HG03066 (cell line): Measurements from ENCODE around the gene TMEM107.
"Not testable (repeated sequence)": the region's sequence is repeated elsewhere in the genome, so short reads cannot be mapped to it uniquely, and the experiment has no call there.

ENCODE experiments used
- ATAC-seq: cut with Tn5 transposase; IDR thresholded peaks from one replicate; pipeline ENCODE4 v1.9.1; 2021; ENCODE audit warnings: low read depth; ENCODE audit not compliant: unreplicated experiment

The TMEM107 gene

DNA sequence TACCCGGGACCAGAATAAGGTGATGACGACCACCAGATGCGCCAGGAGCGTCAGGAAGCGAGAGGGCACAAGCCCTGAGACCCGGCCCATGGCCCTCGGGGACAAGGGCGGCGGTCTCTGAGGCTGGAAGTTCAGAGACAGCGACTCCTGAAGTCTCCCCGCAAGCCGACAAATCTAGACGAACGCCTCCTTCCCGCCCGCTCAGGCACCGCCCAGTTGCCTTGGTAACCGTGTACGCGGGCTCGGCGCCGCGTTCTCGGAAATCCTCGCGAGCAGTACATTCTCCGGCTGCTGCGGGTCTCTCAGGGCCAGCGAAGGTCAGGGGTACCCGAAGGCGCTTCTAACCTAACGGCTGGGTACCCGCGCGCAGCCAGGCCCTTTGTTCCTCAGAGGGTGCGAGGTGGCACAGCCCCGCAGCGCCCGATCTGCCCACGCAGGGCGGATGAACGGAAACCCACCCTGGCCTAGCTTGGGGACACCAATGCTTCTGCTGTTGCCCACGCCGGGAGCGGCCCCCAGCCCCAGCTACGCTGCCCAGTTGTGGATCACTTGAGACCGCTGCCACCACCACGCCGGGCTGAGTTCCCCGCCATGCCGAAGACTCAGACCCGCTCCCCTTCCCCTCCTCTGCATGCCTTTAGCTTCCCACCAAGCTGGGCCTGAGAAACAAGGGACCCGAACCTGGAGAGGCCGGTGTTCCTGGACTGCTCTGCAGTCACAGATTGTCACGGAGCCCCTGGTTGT is at the start of gene TMEM107:
TMEM107 (minus strand) TSS at position 184 of the 744 bp plus-strand sequence; CDS start at position 90, 94 bp downstream.
- ATAC-seq, result peak; percentile 38

DNA sequence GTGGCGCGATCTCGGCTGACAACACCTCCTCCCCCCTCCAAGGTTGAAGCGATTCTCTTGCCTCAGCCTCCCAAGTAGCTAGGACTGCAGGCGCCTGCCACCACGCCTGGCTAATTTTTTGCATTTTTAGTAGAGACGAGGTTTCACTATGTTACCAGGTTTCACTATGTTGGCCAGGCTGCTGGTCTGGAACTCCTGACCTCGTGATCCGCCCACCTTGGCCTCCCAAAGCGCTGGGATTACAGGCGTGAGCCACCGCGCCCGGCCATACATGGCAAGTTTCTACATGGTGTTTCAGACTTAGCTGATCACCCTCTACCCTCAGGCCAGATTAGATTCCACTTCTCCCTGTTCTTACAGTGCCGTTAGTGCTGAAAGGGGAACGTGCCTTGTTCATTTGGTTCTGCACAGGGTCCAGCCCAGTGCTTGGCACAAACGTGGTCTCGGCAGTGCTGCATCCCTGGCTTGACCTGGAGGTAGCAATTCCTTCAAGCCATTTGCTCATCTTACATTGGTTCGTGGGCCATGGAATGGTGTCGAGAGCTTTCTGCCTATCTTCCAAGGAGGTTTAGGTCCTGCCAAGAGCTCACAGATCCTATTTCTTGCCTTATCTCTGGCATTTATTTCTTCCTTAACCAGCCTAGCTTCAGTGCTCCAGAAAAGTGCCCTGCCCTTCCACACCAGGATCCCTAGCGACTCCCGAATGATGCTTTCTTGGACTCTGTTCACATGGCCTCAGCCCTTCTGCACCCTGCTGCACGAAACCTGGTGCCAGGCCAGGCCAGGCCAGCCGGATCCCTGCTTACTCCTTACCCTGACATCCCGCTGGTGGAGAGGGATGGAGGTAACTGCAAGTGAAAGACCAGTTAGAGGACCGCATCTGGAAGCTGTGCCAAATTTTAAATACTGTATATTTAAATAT is 49.0 kb upstream of the TMEM107 start:
- no peak for ATAC-seq

DNA sequence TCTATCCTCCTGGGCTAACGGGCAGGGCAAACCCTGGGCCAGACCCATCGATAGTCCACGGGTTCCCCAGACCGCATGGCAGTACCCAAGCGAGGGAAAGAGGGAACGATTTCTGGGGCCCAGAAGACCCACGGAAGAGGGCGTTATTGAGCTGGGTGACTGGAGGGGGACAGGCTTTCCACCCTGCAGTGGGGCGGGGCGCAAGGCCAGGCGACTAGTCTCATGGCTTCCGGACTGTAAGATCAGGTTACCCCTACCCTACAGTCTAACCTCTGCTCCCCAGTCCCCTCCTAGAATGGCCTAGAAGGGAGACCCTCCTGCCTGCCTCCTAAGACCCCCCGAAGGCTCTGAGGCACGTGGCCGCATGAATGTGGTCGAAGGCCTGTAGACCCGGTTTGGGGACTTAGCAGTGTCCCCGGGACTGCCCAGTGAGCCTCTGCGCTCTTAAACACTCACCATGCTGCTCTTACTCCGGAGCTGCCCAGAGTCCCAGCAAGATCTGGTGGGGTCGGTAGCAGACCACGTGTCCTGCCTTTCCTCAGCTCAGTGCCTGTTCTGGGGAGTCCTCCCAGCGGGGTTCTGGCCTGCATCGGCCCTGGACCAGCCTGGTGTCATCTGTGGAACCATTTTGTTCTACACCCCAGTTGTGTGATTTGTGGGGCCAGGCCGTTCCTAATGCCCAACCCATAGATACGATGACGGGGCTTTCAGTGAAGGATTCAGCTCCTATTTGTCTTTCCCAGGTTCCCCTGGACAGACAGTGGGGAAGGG is 47.4 kb upstream of the TMEM107 start:
- no peak for ATAC-seq

DNA sequence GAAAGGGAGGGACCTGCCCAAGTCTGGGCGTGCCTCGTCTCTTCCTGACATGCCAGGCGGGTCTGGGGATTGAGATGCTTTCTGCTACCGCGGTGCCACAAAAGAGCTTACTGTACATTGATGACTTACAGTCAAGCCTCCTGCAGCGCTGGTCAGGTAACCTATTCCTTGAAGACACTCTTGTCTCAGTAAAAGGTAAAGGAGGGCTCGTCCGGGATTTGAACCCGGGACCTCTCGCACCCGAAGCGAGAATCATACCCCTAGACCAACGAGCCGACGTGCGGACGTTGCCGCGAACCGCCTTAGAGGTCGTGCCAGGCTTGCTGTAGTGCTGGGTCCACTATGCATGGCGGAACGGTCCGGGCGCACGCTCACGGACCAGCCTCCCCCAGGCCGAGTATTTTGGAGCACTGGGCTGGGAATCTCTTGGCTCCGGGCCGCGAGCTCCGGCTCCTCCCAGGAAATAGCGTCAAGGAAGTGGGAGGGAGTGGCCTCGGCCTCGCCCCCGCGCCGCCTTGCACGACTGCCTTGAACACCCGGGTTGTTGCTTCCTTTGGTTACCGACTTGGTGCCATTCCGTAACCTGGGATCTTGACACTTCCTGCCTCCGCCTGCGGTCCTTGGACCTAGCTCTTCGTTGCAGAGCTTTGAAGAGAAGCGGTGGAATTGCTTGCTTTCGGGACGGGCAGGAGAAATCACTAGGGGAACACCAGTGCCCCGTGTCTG is 46.6 kb upstream of the TMEM107 start:
- peak; percentile 22 for ATAC-seq

DNA sequence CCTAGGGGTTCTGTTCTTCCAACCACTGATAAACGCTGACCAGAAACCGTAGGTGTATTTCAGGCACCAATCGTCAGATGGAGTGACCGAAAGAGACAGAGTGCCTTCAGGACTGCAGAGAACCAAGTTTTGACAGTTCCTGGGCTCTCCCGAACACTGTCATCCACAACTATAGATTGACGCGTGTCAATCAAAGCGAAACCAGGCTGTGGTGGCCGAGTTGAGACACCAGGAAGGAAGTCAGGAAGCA is 46.1 kb upstream of the TMEM107 start:
- peak; percentile 14 for ATAC-seq

DNA sequence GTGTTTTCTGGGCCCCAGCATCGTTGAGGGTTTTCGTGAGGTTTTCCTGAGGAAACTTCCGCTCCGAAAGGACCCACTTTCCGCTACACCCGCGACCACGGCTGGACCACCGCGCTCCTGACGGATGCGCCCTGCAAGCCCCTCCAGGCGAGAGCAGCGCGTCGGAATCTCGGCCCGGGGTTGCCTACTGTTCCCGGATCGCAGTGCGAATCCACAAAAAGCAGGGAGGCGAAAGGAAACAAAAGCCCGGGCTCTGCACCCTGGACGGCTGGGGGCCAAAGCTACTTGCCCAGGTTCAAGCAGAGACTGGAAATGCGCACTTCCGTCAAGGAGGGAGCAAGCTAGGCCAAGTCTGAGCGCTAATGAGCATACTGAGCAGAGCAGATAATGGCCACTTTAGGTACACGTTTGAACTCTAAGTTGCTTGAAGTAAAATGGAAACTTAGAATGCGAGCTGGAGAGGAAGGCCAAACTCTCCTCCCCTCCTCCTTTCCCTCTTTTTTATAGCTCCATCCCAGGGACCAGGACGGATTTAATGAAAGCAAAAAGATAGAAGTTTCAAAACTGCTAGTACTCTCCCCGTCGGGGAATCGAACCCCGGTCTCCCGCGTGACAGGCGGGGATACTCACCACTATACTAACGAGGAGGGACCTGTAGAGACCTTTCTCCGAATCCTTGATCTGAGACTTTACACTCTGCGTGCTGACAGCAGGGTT is 45.6 kb upstream of the TMEM107 start:
- peak; percentile 33 for ATAC-seq

DNA sequence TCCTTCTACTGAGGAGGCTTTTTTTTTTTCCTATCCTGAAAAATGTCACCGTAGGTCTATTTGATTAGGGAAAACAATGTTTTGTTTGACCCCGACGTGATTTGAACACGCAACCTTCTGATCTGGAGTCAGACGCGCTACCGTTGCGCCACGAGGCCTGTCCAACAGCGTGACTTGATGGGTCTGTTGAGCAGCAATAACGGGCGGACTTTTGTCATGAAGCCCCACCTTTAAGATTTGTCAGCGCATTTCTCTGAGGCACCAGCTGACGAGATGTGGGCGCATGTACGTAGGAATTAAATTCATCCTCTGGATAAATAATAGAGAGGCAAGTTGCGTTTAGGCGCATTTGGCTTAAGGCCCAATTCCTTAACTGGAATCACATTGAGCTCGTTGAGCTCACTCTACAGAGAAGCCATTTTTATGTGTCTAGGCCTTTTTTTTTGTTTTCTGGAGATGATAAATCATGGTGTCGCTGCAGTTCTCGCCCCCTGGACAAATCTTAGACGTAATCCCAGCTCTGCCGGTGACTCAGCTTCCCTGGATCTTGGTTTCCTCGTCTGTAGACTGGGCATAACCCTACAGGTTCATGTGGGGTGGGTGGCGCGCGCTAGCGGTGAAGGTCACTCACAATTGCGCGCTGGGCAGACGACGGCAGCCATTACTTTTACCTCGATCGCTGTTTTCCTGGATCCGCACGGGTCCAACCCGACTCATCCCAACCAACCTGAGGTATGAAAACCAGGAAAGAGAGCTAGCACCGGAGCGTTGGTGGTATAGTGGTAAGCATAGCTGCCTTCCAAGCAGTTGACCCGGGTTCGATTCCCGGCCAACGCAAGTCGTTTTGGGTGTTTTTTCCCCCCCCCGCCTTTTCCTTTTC is 44.8 kb upstream of the TMEM107 start:
- ATAC-seq, result no peak

DNA sequence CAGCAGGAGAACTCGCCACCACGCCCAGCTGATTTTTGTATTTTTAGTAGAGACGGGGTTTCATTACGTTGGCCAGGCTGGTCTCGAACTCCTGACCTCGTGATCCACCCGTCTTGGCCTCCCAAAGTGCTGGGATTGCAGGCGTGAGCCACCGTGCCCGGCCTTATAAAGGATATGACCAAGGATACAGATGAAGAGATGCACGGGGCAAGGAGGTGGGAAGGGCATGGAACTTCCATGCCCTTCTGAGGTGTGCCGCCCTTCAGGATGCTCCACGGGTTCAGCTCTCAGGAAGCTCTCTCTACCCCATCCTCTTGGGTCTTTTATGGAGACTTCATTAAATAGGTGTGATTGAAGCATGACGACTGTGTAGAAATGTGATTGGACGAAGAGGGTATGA is 37.8 kb upstream of the TMEM107 start:
- ATAC-seq, result not testable (repeated sequence)

DNA sequence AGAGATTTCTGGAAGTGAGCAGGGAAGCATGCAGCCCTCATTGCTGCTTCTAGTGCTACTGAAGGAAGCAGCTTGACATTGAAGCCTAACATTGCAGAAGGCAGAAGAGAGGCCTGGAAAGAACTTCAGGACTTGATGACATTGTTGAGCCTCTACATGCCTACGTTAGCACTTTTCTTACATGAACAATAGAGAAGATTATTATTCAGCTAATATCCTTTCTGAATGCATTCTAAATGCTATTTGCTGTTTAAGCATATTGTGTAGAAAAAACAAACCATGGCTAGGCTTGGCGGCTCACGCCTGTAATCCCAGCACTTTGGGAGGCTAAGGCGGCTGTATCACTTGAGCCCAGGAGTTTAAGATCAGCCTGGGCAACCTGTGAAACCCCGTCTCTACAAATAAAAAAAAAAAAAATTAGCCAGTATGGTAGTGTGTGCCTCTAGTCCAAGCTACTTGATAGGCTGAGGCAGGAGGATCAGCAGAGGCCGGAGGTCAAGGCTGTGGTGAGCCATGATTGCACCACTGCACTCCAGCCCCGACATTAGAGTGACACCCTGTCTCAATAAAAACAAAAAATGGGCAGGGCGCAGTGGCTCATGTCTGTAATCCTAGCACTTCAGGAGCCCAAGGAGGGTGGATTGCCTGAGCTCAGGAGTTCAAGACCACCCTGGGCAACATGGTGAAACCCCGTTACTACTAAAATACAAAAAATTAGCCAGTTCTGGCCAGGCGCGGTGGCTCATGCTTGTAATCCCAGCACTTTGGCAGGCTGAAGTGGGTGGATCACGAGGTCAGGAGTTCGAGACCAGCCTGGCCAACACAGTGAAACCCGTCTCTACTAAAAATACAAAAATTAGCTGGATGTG is 36.4 kb upstream of the TMEM107 start:
- ATAC-seq, result no peak

DNA sequence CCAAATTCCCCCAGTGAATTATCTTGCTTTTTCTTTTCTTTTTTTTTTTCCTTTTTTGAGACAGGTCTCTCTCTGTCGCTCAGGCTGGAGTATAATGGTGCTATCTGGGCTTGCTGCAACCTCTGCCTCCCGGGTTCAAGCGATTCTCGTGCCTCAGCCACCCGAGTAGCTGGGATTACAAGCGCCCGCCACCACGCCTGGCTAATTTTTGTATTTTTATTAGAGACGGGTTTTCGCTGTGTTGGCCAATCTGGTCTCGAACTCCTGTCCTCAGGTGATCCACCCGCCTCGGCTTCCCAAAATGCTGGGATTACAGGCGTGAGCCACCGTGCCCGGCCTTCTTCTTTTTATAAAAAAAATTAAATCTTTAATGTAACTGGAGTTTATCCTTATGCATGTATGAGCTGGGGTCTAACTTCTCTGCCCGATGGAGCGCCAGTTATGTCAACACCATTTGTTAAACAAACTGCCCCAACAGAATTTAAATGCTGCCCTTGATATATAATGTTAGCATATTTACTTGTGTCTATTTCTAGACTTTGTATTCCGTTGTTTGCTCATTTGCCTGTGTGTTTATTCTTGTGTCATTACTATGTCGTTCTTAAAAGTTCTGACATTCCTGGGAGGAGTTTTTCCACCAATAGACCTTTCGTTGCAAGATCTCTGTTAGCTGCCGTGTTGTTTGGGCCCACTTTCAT is 34.7 kb upstream of the TMEM107 start:
- peak; percentile 16 for ATAC-seq

DNA sequence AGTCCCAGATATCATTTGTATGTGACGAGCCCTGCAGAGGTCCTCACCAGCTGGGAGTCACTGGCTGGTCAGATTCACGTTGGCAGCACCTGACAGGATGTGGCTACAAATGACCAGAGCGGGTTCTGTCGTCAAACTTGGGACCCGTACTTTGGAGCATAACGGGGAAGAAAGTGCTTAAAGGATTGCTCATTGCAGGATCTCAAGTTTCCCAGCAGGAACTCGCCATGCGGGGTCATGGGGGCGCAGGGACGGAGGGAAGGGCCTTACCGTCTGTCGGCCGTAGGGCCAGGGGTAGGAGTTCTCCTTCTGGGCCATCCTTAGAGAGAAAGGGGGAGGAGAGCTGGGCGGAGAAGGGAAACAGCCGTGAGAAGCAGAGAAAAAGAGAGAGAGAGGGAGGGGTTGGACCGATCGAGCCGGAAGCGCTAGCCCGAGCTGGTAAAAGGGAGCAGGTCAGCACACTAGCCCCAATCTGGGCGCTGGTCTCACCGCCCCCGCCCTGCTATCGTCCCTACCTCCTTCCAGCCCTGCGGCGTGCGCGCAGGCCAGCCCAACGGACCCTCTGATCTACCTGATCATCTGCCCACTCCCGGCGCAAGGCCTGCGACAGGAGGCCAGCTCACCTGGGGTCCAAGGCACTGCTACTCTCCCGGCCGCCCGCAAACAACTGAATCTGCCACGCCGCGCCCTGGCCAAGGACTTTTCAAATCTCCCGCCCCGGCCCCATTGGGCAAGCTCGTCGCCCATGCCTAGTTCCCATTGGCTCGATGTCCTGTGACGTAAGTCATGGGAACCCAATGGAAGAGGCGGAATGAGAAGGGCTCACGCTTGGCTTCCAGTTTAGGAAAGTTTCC is 34.0 kb upstream of the TMEM107 start, which contains the start of gene AURKB:
AURKB (minus strand) TSS at position 669 of the 854 bp plus-strand sequence; CDS start at position 318, 351 bp downstream.
- peak; percentile 73 for ATAC-seq

DNA sequence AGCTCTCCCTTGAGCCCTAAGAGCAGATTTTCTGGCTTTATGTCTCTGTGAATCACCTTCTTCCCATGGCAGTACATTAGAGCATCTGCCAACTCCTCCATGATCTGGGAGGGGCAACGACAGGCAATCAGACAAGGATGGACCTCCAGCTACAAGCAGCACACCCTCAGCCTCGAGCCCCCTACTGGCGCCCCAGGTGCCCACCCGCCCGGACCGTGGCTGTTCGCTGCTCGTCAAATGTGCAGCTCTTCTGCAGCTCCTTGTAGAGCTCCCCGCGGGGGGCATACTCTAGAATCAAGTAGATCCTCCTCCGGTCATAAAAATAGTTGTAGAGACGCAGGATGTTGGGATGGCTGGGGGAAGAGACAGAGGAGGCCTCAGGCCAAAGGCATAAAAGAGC is 30.4 kb upstream of the TMEM107 start:
- no peak for ATAC-seq

DNA sequence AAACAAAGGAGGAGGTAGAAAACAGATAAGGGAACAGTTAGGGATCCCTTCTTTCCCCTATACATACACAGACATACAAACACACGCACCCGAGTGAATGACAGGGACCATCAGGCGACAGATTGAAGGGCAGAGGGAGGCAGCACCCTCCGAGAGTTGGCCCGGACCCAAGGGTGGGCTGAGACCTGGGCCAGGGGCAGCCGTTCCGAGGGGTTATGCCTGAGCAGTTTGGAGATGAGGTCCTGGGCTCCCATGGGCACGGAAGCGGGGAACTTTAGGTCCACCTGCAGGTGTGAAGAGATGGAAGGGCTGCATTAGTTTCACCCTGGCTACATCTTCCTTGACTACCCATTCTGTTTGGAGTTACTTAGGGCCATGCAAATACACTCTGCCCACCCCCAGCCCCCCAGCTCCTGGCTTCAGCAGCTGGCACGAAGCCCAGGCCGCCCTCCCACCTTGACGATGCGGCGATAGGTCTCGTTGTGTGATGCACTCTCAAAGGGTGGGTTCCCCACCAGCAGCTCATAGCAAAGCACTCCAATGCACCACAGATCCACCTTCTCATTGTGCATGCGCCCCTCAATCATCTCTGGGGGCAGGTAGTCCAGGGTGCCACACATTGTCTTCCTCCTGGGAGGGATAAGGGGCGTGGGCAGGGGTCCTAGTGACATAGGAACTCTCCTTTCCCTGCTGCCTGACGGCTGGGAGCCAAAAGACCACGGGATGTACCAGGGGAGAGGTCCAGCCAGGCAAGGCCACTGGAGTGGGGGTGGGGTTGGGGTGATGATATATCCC is 28.8 kb upstream of the TMEM107 start:
- no peak for ATAC-seq

DNA sequence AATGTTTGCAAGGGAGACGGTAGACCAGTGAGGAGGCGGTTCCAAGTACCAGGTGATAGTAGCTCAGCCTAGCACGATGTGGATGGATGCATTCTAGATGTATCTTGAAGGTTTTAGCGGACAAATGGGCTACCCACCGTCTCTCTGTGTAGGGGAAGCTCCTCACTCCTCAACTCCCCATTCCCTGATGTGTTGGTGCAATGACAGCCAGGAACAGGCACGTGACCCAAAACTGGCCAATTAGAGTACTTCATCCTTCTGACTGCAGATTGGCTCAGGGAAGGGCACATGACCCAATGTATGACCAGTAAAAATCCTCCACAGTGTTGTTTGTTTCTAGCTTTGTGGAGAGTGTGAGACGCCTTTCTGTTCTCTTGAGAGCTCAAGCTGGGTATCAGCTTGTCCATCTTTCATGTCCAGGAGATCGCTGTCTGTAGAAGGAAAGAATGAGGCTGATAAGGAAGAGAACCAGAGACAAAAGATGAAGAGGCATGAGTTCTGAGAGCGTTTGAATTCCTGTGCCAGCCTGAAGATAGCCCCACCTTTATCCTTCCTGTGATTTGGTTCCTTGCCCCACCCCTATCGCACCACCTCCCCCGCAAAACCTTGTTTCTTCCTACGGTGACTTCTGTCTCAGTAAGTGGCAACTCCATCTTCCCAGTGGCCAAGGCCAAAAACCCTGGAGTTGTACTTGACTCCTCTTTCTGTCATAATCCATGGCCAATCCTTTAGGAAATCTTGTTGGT is 16.1 kb upstream of the TMEM107 start:
- ATAC-seq, result peak; percentile 27

DNA sequence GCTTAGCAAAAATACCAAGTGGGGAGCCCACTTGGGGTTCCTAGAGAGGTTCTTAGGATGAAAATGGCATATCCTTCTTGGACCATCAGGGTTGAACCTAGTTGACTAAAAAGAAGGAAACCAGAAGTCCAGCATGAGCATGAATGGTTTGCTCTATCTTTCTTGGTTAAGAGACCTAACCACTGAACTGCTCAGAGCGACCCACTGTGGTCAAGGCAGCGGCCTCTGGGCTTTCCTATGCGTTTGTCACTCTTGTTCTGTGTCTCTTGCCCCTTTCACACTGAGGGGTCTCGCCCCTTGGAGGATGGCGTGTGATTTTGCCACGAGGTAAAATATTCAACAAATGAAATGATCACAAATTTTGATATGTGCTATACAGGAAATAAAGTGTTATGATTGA is 14.3 kb upstream of the TMEM107 start:
- ATAC-seq, result no peak
